Measurements from ENCODE around the gene PDPR.
"Not testable (repeated sequence)": the region's sequence is repeated elsewhere in the genome, so short reads cannot be mapped to it uniquely, and the experiment has no call there.

PDPR gene

DNA sequence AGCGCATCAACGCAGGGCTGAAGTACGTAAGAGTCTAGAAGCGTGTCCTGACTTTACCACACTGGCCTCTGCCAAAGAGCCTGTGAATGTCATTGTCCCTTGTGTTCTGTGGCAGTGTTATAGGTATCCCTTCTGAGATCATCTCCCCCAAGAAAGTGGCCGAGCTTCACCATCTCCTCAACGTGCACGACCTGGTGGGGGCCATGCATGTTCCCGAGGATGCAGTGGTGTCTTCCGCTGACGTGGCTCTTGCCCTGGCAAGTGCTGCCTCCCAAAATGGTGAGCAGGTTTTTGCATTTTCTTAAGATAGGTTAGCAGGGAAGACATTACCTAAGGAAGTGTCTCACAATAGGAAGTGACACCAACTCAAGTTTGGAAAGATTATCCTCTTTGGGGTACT is 14.7 kb downstream of the PDPR start:
- not testable (repeated sequence) for DNase-seq

DNA sequence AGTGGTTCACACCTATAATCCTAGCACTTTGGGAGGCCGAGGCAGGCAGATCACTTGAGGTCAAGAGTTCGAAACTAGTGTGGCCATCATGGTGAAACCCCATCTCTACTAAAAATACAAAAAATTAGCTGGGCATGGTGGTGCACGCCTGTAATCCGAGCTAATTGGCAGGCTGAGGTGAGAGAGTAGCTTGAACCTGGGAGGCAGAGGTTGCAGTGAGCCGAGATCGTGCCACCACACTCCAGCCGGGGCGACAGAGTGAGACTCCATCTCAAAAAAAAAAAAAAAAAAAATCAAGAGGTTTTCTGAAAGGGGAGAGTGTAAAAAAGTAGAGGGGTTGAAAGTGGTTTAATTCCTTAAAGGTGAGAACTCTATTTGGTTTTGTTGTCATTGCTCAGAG is 21.7 kb downstream of the PDPR start:
- DNase-seq = not testable (repeated sequence)

DNA sequence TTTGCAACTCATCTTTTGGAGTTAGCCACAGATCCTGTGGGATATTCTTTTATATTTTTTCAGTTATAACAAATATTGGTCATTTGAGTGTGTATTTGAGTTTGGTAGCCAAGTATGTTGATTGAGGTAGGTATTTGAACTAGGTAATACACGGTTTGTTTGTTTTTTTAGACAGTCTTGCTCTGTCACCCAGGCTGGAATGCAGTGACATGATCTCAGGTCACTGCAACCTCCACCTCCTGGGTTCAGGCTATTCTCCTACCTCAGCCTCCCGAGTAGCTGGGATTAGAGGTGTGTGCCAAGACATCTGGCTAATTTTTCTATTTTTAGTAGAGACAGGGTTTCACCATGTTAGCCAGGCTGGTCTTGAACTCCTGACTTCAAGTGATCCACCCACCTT is 22.5 kb downstream of the PDPR start:
- DNase-seq = not testable (repeated sequence)

DNA sequence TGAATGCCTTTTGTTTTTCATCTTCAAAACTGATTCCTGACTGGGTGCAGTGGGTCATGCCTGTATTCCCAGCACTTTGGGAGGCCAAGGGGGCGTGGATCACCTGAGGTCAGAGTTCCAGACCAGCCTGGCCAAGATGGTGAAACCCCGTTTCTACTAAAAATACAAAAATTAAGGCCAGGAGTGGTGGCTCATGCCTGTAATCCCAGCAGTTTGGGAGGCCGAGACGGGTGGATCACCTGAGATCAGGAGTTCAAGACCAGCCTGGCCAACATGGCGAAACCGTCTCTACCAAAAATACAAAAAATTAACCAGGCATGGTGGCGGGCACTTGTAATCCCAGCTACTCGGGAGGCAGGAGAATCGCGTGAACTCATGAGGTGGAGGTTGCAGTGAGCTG is 28.6 kb downstream of the PDPR start:
- DNase-seq = not testable (repeated sequence)

DNA sequence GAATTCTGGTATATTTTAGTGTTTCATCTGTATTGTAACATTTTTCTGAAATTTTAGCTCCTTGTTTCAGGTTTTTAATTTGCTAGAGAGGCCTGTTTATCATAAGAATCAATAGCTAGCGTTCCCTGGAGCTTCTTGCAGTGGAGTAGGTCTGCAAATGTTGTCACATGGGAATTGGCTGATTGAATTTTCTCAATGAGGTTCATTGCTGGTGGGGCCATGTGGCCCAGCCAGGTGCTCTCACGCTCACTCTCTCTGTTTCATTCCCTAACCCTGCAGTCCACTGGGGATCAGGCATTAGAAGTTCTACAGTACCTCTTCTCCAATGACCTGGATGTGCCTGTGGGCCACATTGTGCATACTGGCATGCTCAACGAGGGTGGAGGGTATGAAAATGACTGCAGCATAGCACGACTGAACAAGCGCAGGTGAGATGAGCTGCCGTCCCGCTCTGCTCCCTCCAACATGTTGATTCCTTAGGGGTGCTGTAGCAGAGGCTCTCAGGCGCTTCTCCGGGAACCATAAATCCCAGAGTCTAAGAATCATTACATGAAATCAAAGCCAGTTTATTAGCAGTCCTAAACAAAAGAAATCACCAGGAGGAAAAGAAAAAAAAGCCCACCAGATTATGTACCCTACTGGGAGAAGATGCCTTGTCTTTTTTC is 29.2 kb downstream of the PDPR start:
- not testable (repeated sequence) for DNase-seq

DNA sequence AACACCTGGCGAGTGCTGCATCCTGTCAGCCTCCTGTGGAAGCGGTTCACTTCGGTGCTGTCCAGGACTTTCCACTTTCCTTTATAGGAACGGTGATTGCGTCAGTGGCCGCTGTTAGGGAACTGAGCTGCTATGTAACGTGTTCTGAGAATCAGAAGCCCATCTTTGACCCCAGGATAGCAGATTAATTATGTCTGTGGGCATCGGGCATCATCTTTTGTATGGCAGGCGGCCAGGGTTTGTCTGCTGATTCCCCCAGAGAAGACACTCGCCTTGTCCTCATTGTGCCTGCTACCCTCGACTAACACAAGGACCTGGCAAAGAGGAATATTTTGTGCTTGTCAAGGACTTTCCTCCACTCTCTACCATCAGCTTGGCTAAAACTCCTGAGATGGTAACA is 33.7 kb downstream of the PDPR start:
- not testable (repeated sequence) for DNase-seq

DNA sequence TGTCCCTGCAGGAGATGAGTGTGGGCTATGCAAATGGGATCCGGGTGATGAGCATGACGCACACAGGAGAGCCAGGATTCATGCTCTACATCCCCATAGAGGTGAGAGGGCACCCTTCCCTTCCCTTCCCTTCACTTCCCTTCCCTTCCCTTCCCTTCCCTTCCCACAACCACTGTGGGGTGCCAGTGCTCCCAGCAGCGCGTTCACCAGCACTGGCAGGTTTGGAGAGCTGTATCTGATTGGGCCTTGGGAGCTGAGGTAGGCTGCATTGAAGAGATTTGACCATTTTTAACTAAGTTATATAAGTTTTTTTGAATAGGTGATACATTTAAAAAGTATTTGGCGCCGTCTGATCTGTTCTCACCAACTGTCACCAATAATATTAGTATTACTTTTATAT is 34.3 kb downstream of the PDPR start:
- not testable (repeated sequence) for DNase-seq

DNA sequence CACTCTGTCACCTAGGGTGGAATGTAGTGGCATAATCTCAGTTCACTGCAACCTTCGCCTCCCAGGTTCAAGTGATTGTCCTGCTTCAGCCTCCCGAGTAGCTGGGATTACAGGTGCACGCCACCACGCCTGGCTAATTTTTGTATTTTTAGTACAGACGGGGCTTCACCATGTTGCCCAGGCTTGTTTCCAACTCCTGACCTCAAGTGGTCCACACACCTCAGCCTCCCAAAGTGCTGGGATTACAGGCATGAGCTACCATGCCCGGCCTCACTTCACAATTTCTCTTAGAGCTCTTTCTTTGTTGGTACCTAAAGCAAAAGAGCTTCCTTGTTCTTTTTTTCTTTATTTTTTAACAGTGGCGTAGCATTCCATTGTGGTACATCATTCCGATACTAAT is 35.2 kb downstream of the PDPR start:
- not testable (repeated sequence) for DNase-seq

DNA sequence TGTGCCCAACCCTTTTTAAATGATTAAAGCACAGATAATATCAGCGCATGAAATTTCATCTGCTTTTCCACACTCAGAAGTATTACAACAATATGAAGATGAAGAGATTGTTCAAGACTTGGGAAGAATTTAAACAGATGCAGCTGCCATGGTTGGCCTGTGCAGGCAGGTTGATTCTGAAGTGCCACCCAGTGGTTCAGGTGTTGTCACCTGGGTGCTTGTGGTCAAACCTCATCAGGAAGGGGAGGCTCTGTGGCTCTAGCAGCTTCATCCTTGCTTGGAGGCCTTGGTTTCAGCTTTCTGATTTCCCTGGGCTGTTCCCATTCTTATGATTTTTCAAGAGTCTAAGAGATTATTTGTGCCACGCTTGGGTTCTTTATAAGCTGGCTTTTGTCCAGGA is 37.3 kb downstream of the PDPR start:
- no peak for DNase-seq

DNA sequence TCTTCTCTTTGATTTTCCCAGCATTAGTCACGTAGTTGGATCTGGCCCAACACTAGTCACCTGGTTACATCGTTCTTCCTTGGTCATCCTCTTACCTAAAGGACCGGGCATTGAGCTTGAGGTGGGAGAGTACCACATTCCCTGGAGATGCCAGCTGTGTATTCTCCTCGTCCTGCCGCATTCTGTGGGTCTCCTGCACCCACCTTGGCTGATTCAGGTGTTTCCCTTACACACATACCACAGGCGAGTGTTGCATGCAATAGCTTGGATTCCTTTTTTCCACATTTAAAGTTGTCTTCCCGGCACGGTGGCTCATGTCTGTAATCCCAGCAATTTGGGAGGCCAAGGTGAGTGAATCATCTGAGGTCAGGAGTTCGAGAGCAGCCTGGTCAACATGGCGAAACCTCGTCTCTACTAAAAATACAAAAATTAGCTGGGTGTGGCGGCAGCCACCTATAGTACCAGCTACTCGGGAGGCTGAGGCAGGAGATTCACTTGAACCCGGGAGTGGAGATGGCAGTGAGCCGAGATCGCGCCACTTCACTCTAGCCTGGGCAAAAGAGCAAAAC is 37.9 kb downstream of the PDPR start:
- DNase-seq = no peak

DNA sequence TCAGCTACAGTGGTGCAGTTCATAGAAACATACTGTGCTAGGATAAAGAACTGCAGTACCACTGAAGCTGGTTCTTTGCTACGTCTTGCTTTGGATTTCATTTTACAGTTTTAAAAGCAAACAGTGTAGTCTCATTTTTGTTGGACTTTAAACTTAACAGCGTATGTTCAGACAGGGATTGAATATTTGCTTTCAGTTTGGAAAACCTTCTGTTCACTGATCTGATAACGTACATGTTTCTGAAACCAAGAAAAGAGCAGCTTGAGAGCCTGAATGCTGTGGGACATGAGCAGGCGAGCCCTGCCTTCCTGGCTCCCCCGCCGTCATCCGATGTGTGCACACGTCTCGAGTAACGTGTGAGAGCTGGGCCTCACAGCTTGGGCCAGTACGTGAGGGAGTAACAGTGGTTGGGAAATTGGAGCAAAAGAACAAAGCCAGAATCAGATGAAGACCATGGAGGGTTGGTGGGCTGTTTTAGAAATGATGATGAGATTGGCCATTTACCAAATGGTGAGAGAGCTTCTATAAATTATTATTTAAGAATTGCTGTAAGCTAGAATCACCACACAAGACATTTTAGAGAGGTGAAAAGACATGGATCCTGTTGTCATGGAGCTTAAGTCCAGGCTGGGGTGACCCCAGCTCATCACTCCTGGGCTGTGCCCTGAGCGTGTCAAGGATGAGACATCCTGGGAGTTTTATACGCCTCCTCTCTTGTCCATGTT is 38.6 kb downstream of the PDPR start:
- no peak for DNase-seq

DNA sequence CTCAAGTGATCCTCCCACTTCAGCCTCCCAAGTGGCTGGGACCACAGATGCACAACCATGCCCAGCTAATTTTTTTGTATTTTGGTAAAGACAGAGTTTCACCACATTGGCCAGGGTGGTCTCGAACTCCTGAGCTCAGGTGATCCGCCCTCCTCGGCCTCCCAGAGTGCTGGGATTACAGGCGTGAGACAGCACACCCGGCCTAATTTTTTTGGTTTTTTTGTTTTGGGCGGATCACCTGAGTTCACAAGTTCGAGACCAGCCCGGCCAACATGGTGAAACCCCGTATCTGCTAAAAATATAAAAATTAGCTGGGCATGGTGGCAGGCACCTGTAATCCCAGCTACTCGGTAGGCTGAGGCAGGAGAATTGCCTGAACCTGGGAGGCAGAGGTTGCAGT is 40.6 kb downstream of the PDPR start:
- DNase-seq = not testable (repeated sequence)

DNA sequence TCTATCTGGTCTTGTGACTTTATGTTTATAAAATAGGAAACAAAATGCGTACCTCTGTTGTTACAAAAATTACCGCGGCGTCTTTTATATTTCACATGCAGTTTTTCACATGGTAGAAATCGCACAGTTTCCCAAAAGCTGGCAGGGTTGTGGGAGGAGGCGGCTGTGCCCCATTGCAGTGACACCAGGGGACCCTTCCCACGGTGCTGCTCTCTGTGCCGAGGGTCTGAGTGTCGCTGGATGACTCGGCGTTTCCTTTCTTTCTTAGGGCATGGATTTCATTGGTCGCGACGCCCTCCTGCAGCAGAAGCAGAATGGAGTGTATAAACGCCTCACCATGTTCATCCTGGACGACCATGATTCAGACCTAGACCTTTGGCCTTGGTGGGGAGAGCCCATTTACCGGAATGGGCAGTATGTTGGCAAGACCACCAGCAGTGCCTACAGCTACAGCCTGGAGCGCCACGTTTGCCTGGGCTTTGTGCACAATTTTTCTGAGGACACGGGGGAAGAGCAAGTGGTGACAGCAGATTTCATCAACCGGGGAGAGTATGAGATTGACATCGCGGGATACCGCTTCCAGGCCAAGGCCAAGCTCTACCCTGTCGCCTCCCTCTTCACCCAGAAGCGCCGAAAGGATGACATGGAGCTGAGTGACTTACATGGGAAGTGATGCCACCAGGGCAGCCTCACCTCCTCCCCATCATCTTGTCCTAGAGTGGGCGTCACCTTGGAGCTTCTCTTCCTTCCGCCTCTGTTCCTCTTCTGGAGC is 42.3 kb downstream of the PDPR start:
- DNase-seq = no peak

DNA sequence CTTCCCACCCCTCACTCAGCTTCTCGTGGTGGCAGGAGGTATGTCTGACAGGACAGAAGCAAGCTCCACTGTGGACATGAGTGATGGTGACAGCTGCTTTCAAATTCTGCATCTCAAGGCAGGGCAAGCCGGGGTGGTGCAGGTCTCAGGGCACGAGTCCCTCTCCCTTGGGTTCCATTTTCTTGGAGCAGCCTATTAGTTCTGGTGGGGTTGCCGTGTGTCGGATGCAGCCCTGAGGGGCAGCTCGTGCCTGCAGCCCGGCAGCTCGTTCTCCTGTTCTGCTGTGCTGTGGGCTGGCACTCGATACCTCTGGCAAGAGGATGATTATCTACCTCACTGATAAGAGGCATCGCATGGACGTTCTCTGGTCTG is 43.0 kb downstream of the PDPR start:
- no peak for DNase-seq

DNA sequence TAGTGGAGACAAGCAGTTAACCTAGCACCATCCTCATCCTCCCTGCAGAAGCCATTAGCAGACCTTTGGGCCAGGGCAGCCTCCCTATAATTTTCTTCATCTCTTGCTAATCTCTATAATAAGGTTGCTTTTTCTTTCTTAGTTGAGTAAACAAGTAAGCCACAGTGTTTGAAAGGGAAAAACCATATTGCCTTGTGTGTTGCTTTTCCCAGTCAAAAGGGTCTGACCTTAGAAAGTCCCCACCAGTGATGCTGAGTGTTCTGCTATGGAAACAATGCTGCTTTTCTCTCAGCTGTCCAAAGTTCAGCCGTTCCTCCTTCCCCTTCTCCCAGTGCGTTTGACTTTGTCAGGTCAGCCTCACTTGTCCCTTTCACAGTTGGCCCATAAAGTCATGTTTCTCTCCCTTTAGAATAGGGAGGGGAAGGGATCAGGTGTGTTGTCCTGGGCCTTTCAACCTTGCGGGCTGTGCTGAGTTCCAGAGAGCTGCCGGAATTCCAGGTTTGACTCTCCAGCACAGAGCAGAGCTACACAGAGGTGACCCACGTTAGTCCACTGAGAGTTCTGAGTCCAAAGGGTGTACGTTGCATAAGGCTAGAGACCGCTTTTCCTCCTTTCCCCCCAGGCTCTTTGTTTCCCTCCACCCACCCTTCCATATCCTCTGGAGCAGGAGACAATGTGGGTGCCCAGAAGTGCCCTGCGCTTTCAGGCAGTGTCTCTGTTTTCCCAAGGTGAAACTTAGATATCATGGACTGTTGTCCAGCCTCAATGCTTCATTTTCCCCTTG is 43.5 kb downstream of the PDPR start:
- no peak for DNase-seq

DNA sequence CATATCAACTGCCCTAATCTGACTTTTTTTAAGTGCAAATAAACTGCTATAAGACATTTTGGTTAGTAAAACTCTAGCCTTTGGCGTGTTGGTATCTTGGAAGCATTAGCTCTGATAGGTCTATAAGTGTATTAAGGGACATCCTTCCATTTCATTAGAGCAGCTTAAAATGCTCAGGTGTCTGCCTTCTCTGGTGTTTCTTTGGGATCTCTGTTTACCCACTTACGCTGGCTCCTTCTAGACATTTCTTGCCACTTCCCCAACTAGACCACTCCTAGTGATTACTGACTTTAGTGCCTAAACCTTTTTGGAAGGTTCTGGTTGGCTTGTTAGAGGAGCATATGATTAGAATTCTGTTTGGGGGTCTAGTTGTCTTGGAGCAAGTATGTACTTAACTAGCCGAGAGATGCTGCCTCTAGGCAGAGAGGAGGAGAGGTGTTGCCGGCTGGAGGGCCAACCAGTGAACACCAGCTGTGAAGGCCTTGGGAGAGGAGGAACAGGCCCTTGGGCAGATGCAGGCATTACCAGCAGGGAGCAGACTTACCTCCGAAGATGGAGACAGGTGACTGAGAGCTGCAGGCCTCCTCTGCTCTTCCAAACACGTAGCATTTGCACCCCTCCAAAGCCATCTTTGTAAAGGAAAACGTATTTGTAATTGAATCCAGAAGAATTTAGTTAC is 44.3 kb downstream of the PDPR start:
- no peak for DNase-seq

DNA sequence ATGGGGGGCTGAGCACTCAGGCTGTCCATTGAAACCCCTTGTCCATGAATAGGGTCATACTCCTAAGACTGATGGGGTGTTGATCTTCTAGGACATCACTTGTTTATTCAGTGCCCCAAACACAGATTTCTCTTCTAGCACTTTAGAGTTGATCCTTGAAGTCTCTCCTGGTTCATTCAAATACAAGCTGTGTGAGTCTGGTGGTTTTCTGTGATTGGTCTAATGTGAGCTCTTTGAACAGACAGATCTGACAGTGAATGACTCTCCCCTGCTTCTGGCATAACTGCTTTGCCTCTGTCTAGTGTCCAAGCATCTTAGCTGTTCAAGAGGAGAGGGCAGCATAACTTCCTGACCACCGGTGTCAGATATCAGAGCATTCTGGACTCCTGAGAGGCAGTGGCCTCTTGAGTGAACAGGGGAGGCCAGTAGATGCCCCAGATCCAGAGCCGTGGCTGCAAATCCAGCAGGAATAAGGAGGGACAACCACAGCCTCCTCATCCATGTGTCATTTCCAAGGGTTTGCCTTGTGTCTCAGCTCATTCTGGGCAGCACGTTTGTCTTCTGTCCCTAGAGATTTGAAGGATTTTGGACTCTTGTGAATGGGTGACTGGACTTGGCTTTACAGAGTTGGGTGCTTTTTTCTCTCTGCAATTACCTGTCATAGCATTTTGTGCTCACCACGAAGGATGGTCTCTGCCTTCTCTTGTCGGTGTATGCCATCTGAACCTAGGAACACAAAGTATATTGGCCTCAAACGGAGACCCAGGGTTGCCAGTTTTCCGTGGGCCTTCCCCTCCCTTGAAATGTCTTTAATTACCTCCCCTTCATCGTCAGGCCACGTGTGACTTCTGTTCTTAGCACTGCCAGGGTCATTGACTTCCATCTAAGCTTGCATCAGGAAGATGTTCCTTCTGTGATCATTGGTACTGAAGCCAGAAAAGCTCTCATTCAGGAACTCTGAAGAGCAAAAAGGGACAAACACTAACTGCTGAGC is 45.5 kb downstream of the PDPR start:
- DNase-seq = no peak

DNA sequence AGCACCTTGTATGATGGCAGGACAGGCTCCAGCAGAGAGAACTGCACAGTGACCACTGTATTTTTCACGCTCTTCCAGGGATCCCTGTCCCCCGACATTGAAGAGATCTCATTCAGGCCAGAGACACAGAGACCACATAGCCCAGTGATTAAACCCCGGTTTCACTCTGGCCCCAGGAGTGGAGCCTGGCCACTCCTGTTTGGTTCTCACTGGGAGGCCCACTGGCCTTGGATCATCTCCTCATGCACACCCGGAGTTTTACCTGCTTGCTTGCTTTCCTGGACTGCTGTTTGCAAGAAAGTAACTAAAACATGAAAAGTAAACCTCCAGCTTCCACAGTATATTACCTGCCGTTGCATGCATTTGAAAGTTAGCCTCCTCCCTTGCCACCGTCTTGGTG is 46.3 kb downstream of the PDPR start:
- DNase-seq = no peak

DNA sequence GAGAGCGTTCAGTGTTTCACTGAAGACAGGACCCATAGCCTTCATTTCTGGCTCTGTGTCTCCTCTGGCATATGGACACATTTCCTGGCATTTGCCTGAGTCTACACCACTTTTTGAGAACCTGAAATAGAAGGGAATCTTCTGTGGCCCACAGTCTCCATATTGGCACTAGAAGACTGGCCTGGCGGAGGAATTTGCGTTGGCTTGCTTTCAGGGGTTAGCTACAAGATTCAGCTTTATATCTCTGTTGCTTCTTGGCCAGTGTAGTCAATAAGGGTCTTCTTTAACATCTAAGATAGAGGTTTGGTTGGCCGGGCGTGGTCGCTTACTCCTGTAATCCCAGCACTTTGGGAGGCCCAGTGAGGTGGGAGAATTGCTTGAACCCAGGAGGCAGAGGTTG is 46.7 kb downstream of the PDPR start:
- no peak for DNase-seq

DNA sequence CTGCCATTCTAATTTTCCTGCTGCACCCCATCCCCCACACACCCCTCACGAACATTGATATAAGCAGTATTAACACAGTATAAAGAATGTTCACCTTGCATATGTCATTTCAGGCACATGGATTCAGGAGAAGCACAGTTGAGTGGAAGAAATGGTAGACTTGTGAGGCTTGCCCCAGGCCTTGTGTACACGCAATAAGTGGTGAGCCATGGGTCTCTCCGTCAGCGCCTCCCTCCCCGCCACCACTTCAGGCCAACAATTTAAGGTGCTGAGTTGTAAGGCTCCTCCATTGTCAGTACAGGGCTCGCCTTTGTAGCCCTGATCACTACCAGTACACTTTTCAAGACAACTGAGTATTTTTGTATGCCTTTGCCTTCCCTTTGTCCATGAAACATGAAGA is 47.2 kb downstream of the PDPR start:
- no peak for DNase-seq

DNA sequence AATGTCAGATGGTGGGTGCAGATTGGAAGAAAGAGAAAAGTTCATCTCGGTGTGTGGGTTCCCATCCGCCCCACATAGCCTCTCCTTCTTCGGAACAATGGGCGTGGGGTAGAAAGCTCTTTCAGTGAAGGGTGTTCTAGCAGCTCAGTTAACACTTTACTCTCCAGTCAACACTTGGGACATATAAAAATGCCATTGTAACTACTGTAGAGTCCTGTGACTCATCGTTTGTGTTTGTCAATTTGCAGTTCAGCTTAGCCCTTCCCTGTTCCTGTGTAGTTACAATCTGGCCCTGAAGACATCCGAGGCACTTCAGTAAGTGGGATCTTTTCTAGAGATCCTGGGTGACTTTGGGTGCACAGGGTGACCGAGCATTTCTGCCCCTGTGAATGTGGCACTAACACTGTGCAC is 47.9 kb downstream of the PDPR start:
- no peak for DNase-seq

All from stimulated activated CD4-positive, alpha-beta T cell treated with anti-CD3 and anti-CD28 coated beads, Interleukin-4, amount 100 ng/mL, for 4 hours (primary cell).